ENCODE measurements around the gene ZNF280C.

GRCh38 chrX:130264573-130264972, 4.1 kb downstream of the ZNF280C start:
- no peak for TF ChIP-seq CTCF (conservative IDR thresholded peaks at IDR 0.05)
- TF ChIP-seq ZFX (IDR thresholded peaks at IDR 0.05): no peak
